Stimulated activated CD8-positive, alpha-beta memory T cell treated with anti-CD3 and anti-CD28 coated beads, Interleukin-7, amount 100 ng/mL, for 1 hour (primary cell): ENCODE results near the gene LIFR.
"Not testable (repeated sequence)": the region's sequence is repeated elsewhere in the genome, so short reads cannot be mapped to it uniquely, and the experiment has no call there.

Source experiments
- DNase-seq, 2 donors: peaks; one replicate each; pipeline ENCODE4 v3.0.0-alpha.2; 2020; ENCODE audit warnings: low read depth in 2 of 2

The LIFR gene

GRCh38 chr5:38516649-38517048 lies 39.8 kb downstream of the LIFR start:
- DNase-seq: not testable (repeated sequence)

- no peak for DNase-seq
These were observed 40.8 kb downstream of the LIFR start for GRCh38 chr5:38515646-38516045.

GRCh38 chr5:38515092-38515491 lies 41.4 kb downstream of the LIFR start:
- no peak for DNase-seq

GRCh38 chr5:38509185-38509584 lies 47.3 kb downstream of the LIFR start:
- no peak for DNase-seq

- DNase-seq: no peak
These were observed 50.1 kb downstream of the LIFR start for GRCh38 chr5:38506302-38506701.

GRCh38 chr5:38500573-38501260 lies 55.7 kb downstream of the LIFR start:
- no peak for DNase-seq

GRCh38 chr5:38497946-38498345 lies 58.5 kb downstream of the LIFR start:
- no peak for DNase-seq

GRCh38 chr5:38494763-38495162 lies 61.7 kb downstream of the LIFR start:
- DNase-seq: no peak

GRCh38 chr5:38494175-38494574 lies 62.3 kb downstream of the LIFR start:
- no peak for DNase-seq

- DNase-seq: no peak
These were observed 72.5 kb downstream of the LIFR start for GRCh38 chr5:38483805-38484398.

GRCh38 chr5:38479315-38479904 lies 77.0 kb downstream of the LIFR start:
- no peak for DNase-seq

GRCh38 chr5:38478878-38479277 lies 77.6 kb downstream of the LIFR start:
- no peak for DNase-seq

GRCh38 chr5:38478166-38478565 lies 78.3 kb downstream of the LIFR start:
- DNase-seq: no peak

- DNase-seq: no peak
These were observed 83.4 kb downstream of the LIFR start for GRCh38 chr5:38473008-38473407.

GRCh38 chr5:38472541-38472940 lies 83.9 kb downstream of the LIFR start:
- DNase-seq: no peak

- no peak for DNase-seq
These were observed 84.7 kb downstream of the LIFR start for GRCh38 chr5:38471709-38472108.

- no peak for DNase-seq
These were observed 86.7 kb downstream of the LIFR start for GRCh38 chr5:38469707-38470267.

GRCh38 chr5:38468978-38469706 lies 87.3 kb downstream of the LIFR start:
- DNase-seq: no peak

GRCh38 chr5:38468202-38468673 lies 88.2 kb downstream of the LIFR start:
- DNase-seq: no peak

- no peak for DNase-seq
These were observed 88.9 kb downstream of the LIFR start for GRCh38 chr5:38467353-38468040.

- no peak for DNase-seq
These were observed 89.8 kb downstream of the LIFR start for GRCh38 chr5:38466424-38467189.
